AG09319 (cell line): ENCODE results near the gene IGSF5.

Experiments used
- DNase-seq: peaks from one replicate; pipeline ENCODE4 v3.0.0-alpha.2; 2010; ENCODE audit warnings: low read depth; ENCODE audit errors: extremely low read depth
- TF ChIP-seq, protein P1 (sequence below): IDR thresholded peaks from 2 replicates; pipeline ENCODE4 v1.5.1; 2011; ENCODE audit warnings: low read depth, mild to moderate bottlenecking, inconsistent platforms, low read length, moderate library complexity

The IGSF5 gene

DNA sequence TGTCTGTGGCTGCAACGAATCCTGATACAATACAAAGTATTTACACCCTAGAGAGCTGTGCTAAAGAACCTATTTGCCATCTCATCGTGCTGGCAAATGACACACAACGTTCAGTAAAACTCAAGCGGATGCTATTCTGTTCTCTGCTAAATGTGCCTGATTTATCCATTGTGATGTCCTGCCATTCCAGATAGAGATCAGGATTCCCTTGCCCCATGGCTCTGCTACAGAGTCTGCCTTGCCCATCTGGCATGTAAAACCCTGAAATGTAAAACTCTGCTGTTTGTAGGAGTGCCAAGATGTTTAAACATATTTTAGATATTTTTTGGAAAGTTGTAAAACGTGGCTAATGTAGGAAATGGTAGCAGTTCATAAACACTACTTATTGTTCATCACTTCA is 20.0 kb upstream of the IGSF5 start:
- no peak for DNase-seq
- TF ChIP-seq, protein P1, sequence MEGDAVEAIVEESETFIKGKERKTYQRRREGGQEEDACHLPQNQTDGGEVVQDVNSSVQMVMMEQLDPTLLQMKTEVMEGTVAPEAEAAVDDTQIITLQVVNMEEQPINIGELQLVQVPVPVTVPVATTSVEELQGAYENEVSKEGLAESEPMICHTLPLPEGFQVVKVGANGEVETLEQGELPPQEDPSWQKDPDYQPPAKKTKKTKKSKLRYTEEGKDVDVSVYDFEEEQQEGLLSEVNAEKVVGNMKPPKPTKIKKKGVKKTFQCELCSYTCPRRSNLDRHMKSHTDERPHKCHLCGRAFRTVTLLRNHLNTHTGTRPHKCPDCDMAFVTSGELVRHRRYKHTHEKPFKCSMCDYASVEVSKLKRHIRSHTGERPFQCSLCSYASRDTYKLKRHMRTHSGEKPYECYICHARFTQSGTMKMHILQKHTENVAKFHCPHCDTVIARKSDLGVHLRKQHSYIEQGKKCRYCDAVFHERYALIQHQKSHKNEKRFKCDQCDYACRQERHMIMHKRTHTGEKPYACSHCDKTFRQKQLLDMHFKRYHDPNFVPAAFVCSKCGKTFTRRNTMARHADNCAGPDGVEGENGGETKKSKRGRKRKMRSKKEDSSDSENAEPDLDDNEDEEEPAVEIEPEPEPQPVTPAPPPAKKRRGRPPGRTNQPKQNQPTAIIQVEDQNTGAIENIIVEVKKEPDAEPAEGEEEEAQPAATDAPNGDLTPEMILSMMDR: no peak

DNA sequence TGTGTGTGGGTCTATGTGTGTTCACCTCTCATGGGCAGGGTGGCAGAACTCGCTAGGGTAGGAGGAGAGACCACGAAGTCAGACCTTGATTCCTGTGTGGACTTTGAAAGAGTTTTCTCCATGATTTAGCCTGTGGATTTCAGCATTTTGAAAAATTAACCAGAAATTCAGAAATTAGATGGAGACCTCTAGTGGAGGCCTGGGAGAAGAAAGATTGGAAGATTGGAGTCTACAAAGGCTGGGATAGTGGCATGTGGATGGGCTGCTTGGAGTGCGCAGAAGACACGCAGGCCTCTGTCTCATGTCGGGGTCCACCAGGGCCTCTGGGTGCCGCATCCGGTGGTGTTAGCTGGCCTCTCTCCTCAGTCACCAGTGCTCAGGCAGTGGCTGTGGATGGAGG is 18.9 kb upstream of the IGSF5 start:
- no peak for DNase-seq
- TF ChIP-seq, protein P1: peak; percentile 3

DNA sequence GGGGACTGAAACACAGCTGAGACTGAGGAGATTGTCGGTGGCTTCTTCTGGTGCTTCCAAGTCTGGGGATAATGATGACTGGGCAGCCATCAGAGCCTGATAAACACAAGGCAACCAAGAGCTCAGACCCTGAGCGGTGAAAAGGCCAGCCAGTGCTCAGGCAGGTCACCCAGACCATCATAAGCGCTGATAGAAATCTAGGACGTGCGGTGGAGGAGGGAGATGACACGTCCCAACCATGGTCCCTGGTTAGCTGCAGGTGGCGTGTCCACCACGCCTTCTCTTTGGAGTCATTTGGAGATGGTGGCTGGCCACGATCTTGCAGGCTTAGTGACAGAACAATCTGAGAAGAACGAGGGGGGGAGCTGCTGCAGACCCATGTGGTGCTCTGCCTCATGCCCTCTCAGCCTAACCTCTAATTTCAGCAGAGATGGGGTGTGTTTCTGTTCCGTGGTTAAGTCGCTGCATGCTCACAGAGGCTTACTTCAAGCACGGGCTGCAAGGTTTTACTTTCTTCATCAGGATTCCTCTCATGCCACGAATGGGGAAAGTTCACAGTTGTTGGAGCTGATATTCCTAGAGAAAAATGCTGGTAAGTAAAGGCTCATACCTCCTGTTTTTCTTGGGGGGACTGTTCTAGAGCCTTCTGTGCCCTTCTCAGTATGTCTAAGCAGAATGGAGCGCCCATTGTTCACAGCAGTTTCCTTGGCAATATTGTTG is 17.4 kb upstream of the IGSF5 start:
- no peak for DNase-seq
- TF ChIP-seq, protein P1: no peak

DNA sequence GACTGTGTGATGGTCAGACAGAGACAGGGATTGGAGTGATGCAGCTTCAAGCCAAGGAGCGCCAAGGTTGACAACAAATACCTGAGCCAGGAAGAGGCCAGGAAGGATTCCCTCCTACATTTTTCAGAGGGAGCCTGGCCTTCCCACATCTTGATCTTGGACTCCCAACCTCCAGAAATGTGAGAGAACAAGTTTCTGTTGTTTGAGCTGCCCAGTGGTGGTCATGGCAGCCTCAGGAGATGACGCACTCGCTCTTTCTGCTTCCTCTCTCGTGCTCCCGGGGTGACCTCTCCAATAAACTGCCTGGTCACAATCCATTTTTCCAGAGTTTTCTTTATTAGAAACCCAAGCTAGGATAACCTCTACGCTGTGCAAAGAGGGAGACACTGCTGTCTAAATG is 16.6 kb upstream of the IGSF5 start:
- TF ChIP-seq, protein P1: no peak
- DNase-seq: no peak

DNA sequence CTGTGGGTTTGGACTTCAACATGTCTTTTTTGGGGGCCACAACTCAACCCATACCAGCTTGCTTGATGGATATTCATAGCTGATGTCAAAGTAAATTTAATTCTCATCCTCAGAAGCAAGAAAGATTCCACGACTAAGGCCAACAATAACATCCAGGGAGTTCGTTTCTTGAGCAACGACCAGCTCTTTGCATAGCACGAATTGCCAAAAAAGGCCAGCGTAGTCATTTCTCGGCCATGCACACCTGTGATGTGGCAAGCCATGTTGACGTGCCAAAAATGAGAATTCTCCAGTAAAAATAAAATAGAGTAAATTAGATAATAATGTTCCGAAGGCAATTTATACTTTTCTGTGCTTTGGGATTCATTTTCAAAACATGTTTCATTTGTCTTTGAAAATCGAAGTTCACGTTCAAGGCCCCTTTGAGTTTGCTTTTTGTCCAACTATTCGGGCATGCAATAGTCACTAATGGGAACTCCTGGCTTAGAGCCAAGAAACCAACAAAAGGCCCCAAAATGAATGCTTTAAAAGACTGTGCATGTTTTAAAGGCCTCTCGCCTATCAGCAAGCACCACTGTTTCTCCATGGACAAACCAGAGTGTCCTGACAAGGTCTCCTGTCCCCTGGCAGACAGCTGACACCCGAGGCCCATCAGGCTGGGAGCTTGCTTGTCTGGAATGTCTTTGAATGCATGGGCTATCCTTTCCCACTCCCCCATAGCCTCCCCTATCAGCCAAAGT is 14.4 kb upstream of the IGSF5 start:
- TF ChIP-seq, protein P1: no peak
- no peak for DNase-seq

DNA sequence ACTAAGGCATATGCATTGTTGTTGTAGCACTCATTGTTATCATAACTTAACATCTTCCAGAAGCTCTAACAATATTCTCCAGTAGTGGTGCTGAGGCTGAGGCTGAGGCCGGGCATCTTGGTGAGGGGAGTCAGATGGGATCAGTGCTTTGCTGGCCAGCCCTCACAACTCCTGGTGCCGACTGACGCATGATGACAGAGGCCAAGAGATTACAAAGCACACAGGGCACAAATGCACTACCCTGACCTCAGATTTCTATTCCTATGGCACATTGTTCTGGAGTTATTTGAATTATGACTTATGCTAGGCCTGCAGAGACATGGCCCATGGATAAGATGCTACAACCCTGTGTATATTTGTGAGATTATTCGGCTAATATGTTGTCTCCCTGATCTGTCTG is 8.3 kb upstream of the IGSF5 start:
- TF ChIP-seq, protein P1: no peak
- no peak for DNase-seq

DNA sequence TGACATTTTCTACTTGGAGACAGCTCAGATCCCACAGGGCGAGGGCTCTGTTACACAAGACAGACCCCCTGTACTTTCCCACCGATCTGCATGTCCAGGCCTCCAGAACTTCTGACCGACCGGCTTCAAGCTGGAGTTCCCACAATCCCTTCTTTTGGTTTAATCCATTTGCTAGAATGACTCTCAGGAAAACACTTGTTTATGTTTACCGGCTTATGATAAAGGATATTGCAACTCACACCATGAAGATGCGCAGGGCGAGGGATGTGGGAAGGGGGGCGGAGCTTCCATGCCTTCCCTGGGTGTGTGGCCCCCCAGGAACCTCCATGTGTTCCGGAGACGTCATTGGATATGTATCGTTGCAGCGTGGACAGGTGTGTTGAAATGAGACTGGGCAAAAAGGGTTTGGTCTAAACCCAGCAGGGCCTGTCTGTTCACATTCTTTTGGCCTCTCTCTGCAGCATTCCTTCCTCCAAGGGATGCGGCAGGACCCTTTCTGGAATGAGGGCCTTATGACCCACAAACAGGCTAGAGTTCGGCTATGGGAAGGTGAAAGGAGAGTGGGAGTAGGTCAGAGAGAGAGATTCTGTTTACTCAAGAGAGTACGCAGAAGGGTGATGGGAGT is 7.5 kb upstream of the IGSF5 start:
- TF ChIP-seq, protein P1: no peak
- no peak for DNase-seq
